HTR-8/SVneo (cell line): ENCODE data around the gene MAP3K1.

Experiments
- DNase-seq: peaks from one replicate; pipeline ENCODE4 v3.0.0; 2011; ENCODE audit warnings: low spot score, mixed read lengths; ENCODE audit not compliant: insufficient read length
- FAIRE-seq: peaks from 2 replicates; lab custom pipeline; 2011; peaks lifted over from hg19 to GRCh38; lab: Jason Lieb, UNC

Gene MAP3K1

GRCh38 chr5:56898213-56898612, 82.9 kb downstream of the MAP3K1 start:
- DNase-seq (no peak), FAIRE-seq (no peak)

DNA sequence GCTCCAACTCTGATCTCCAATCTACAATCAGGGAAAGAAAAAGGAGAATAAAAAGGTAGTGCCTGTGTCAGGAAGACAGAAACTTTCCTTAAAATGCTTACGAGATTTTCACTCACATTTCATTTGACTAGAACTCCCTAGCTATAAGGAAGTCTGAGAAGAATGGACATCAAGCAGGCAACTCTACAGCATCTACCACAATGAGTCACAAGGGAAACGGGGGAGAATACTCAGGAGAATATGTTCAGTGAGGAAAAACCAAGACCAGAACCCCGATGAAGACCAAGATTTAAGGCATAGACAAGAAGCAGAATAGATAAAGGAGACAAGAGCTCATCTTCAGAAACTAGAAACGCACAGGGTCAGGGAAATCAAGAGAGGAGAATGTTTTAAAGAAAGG, 85.0 kb downstream of the MAP3K1 start:
- FAIRE-seq: no peak
- DNase-seq: no peak

GRCh38 chr5:56900858-56901578, 85.7 kb downstream of the MAP3K1 start:
- DNase-seq (peak; percentile 45), FAIRE-seq (no peak)

DNA sequence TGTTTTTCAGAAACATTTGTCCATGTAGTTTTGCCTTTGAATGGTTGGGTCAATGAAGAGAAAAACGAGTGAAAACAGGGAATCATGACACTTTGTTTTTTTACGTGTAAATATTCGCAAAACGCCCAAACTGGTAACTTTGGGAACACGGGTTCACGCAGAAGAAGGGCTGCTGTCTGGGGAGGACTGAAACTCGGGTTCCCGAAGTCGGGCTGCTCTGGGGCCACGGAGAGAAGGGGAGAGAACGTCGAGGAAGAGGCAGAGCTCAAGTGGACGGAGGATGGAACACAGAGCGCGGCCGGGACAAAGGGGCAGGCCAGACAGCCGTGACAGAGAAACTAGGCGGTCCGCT, 93.6 kb downstream of the MAP3K1 start:
- no peak for FAIRE-seq
- no peak for DNase-seq

DNA sequence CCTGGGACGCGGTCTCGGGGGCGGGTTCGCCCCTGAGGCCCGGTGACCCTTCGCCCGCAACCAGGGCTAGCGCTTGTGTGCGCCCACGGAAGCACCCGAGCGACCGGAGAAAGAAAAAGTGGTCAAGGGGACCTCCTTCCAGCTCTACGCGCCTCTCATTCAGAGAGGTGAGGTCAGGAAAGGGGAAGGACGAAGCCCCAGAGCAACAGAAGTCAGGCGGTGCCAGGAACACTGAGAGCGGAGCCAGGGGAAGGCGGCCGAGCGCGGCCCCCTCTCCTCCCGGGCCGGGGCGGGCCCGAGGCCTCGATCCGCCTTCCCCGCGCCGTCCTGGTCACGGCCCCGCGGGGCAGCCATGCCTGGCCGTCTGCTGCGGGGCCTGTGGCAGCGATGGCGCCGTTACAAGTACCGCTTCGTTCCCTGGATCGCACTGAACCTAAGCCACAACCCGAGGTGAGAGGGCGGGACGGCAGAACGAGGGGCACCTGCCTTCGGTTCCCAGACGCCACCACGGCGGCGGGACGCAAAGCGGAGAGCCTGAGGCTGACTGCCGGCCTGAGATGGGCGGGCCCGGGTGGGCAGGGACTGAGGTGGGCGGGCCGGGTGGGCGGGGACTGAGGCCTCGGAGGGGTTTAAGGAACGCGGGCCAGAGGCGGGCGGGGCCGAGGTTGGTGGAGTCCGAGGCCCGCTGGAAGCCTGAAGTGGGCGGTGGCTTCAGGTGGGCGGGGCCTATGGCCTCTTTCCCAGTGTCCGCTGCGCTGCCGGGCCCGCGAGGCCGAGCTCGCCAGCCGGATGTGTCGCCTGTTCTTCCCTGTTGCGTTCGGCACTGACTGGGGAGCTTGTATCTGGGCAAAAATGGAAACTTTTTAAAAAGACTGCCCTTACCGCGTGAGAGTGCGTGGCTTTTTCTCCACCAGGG, 94.2 kb downstream of the MAP3K1 start, which contains the start of gene SETD9:
SETD9 (plus strand) TSS at position 303 of the 916 bp plus-strand sequence; CDS start at position 353, 50 bp downstream.
- FAIRE-seq: peak; percentile 38
- DNase-seq: peak; percentile 90

DNA sequence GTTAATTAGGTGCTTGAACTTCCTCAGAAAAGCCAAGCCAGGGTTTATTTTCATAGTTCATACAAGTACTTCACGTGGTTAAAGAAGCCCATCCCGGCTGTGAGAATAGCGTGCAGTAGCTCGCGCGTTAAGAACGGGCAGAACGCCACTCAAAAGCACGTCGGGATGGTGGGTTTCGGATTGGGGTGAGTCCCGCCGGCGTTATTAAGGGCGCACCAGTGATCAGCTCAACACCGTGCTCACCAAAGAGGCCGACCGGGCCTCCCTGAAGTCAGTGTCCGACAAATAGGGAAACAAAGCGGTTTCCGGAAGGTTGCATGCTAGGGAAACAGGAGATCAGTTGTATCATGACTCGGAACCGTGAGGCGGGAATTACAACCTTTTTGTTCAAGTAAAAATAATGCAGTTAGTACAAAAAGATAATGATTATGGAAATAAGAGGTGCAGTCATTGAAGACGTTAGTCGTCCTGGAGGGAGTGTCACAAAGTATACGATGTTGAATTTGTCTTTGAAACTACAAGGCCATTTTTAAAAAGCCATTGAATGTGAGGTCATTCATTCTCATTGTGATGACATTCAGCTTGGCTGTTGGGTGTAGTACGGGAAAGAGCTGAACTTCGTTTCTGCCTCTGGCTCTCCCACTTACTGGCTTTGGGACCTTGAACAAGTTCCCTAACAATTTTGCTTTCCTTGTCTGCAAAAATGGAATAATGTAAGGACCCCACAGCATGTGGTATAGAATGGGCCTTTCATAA, 95.0 kb downstream of the MAP3K1 start:
- no peak for FAIRE-seq
- DNase-seq: peak; percentile 14

- no peak for FAIRE-seq
- DNase-seq: no peak
Measured at GRCh38 chr5:56913766-56914165, 98.4 kb downstream of the MAP3K1 start.

GRCh38 chr5:56914678-56915077, 99.3 kb downstream of the MAP3K1 start:
- FAIRE-seq (no peak), DNase-seq (no peak)

GRCh38 chr5:56917534-56917933, 102.2 kb downstream of the MAP3K1 start:
- no peak for FAIRE-seq
- no peak for DNase-seq

DNA sequence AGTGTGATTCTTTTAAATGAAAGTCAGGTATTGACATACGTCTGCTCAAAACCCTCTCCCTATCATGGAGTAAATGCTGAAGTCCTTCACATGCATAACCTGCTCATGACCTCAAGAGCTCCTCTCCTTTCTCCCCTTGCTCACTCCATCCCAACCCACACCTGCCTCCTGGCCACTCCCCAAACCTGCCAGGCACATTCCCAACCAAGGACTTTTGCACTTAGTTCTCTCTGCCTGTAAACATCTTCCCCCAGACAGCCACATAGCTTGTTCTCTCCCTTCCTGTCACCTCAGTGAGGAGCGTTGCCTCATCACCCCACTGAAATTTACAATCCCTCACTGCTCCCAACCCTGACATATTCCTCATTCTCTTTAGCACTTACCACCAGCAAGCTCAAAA, 102.7 kb downstream of the MAP3K1 start:
- no peak for DNase-seq
- FAIRE-seq: no peak

GRCh38 chr5:56919942-56920662, 104.8 kb downstream of the MAP3K1 start:
- DNase-seq: no peak
- FAIRE-seq: no peak

GRCh38 chr5:56922922-56923321, 107.6 kb downstream of the MAP3K1 start:
- FAIRE-seq (no peak), DNase-seq (no peak)

DNA sequence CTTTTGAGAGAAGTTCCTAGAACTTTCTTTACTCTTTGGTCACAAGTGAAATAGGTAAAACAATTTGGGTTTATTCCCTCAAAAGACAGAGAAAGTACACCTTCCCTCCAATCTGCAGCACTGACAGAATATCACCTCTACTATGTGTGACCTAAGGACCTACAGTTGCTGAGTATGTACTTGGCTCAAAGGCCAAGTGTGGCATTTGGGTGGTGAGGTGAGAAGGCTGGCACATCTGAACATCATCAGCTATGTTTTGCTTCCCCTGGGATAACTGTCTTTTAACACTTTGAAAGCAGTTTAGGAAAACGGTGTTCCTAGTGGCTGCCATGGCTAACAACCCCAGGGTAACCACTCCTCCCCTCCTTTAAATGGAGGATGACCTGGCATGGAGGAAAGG, 119.0 kb downstream of the MAP3K1 start:
- no peak for DNase-seq
- FAIRE-seq: no peak

DNA sequence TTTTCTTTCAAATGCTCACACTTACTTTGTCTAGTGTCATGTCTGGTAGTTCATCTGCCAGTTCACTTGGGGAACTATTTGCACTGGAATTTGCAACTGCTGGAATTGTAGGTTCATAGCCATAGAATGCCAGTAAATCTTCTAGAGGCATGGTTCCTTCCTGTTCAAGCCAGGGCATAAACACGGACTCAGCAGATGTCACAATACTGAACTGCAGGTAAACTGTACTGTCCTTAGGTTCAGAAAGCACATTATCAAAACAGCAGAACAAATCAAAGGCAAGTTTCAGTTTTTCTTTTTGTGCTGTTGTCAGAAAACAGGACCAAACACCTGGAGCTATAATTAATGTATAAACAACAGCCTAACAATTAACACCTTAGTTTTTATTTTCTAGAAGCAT, 123.5 kb downstream of the MAP3K1 start:
- FAIRE-seq (no peak), DNase-seq (no peak)

- DNase-seq (no peak), FAIRE-seq (no peak)
Measured at GRCh38 chr5:56941981-56942380, 126.6 kb downstream of the MAP3K1 start.
